ENCODE results near the gene NFE2.
"Not testable (repeated sequence)": the region's sequence is repeated elsewhere in the genome, so short reads cannot be mapped to it uniquely, and the experiment has no call there.

The NFE2 gene

GRCh38 chr12:54304187-54304810 is 3.5 kb upstream of the NFE2 start:
- DNase-seq: no peak

GRCh38 chr12:54303640-54304039 is 2.8 kb upstream of the NFE2 start:
- DNase-seq: no peak

GRCh38 chr12:54301428-54302048 is 723 bp upstream of the NFE2 start:
- no peak for DNase-seq

- DNase-seq: no peak
These were observed 537 bp downstream of the NFE2 start for GRCh38 chr12:54300225-54300731.

GRCh38 chr12:54299515-54300224 is 1.1 kb downstream of the NFE2 start:
- no peak for DNase-seq

- DNase-seq: no peak
These were observed 1.9 kb downstream of the NFE2 start for GRCh38 chr12:54298904-54299303.

- DNase-seq: no peak
These were observed 4.3 kb downstream of the NFE2 start for GRCh38 chr12:54296393-54297099.

GRCh38 chr12:54294953-54295566 is 5.8 kb downstream of the NFE2 start:
- DNase-seq: no peak

GRCh38 chr12:54294152-54294952 is 6.5 kb downstream of the NFE2 start:
- DNase-seq: no peak

GRCh38 chr12:54292931-54293241 is 7.9 kb downstream of the NFE2 start:
- no peak for DNase-seq

GRCh38 chr12:54292083-54292930 is 8.5 kb downstream of the NFE2 start:
- DNase-seq: no peak

- no peak for DNase-seq
These were observed 13.3 kb downstream of the NFE2 start for GRCh38 chr12:54287261-54288157.

- no peak for DNase-seq
These were observed 14.5 kb downstream of the NFE2 start for GRCh38 chr12:54286042-54287030.

- DNase-seq: no peak
These were observed 15.4 kb downstream of the NFE2 start for GRCh38 chr12:54285150-54286041.

GRCh38 chr12:54284070-54284780 is 16.6 kb downstream of the NFE2 start:
- not testable (repeated sequence) for DNase-seq

- DNase-seq: no peak
These were observed 17.7 kb downstream of the NFE2 start for GRCh38 chr12:54282949-54283593.

- not testable (repeated sequence) for DNase-seq
These were observed 19.1 kb downstream of the NFE2 start for GRCh38 chr12:54281694-54282093.

Measured in SW 1271 (cell line).